ENCODE data around the gene FUT7. TPM values are rescaled to one million over a fixed set of nuclear protein-coding genes. Genes with fewer than 3 reads are reported as not detected.

The FUT7 gene
- total RNA-seq, 1 experiment from 2014 or later = not detected

DNA sequence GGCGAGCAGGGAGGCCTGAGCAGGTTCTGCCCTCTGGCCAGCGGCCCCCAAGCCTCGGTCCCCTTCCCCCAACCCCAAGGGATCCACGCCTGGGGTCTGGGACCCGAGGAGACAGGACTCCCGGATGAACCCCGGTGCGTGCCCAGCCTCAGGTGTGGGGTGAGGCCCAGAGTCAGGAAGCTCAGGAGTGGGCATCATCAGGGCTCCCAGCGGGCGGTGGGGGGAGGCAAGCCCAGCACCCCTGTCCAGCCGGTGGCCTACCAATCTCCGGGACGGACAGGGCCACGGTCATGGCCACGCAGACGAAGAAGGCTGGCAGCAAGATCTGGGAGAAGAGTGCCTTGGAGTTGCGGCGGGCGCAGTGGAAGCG lies 18.3 kb downstream of the FUT7 start:
- H2BK12ac ChIP-seq (ENCODE audit: insufficient read length, low read depth, low read length) = no peak overlapping the region
- no peaks in the 10 kb centered on the region; a peak in 1 of 4 replicates for H3K4me1 Mint-ChIP-seq
- H3K4me3 Mint-ChIP-seq = no peak overlapping the region
- no peak overlapping the region for H4K8ac ChIP-seq (replicated peaks; ENCODE audit: insufficient read length, low read depth, low read length)
- H4K20me1 ChIP-seq (ENCODE audit: control insufficient read depth, insufficient read depth, insufficient read length) = peaks cover 2% of the 10 kb centered on the region
- H3K14ac ChIP-seq (ENCODE audit: insufficient read depth, low read length) = no peak overlapping the region
- no peak overlapping the region for H2BK15ac ChIP-seq (ENCODE audit: low read depth, low read length)
- no peaks in the 10 kb centered on the region for H3K27me3 ChIP-seq (ENCODE audit: insufficient read depth, low read length)
- H4K5ac ChIP-seq (ENCODE audit: insufficient read length, low read depth, low read length) = no peak overlapping the region
- H2BK5ac ChIP-seq (ENCODE audit: insufficient read length, low read length) = no peak overlapping the region
- H3K27ac Mint-ChIP-seq = no peak overlapping the region
- WGBS (ENCODE audit: extremely low coverage, insufficient read length, low lambda C conversion rate) = no CpG with 5 or more reads among the region's 20 CpGs
- H3K9me3 ChIP-seq (ENCODE audit: control insufficient read depth, low read depth, low read length) = no peaks in the 10 kb centered on the region
- H4K91ac ChIP-seq (ENCODE audit: insufficient read length, low read depth, low read length) = no peak overlapping the region
- H3K79me2 ChIP-seq (ENCODE audit: insufficient read depth, low read length) = no peaks in the 10 kb centered on the region
- H3K18ac ChIP-seq (ENCODE audit: insufficient read length, low read depth, low read length) = no peak overlapping the region
- H3K56ac ChIP-seq (ENCODE audit: insufficient read length, low read depth, low read length) = no peak overlapping the region
- H2BK20ac ChIP-seq (ENCODE audit: low read depth, low read length, poor library complexity, severe bottlenecking) = no peak overlapping the region
- H3K4me1 ChIP-seq (ENCODE audit: insufficient read depth, low read length) = no peaks in the 10 kb centered on the region
- H2AFZ ChIP-seq (ENCODE audit: low read length) = no peak overlapping the region
- H2AK5ac ChIP-seq (ENCODE audit: insufficient read length, low read length) = no peak overlapping the region
- no peak overlapping the region for H3K4me2 ChIP-seq (ENCODE audit: insufficient read depth, insufficient read length, low read length)
- H3K27me3 Mint-ChIP-seq (ENCODE audit: low read depth) = no peaks in the 10 kb centered on the region; the same call in 1 of the 2 replicates
- H3K4ac ChIP-seq (ENCODE audit: low read depth, low read length) = no peak overlapping the region
- no peak for DNase-seq
- no peaks in the 10 kb centered on the region for H3K79me1 ChIP-seq (ENCODE audit: insufficient read depth, low read depth, low read length, poor library complexity, severe bottlenecking)
- TF ChIP-seq, protein P1, sequence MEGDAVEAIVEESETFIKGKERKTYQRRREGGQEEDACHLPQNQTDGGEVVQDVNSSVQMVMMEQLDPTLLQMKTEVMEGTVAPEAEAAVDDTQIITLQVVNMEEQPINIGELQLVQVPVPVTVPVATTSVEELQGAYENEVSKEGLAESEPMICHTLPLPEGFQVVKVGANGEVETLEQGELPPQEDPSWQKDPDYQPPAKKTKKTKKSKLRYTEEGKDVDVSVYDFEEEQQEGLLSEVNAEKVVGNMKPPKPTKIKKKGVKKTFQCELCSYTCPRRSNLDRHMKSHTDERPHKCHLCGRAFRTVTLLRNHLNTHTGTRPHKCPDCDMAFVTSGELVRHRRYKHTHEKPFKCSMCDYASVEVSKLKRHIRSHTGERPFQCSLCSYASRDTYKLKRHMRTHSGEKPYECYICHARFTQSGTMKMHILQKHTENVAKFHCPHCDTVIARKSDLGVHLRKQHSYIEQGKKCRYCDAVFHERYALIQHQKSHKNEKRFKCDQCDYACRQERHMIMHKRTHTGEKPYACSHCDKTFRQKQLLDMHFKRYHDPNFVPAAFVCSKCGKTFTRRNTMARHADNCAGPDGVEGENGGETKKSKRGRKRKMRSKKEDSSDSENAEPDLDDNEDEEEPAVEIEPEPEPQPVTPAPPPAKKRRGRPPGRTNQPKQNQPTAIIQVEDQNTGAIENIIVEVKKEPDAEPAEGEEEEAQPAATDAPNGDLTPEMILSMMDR (conservative IDR thresholded peaks at IDR 0.05) = no peak
- no peak overlapping the region for H3T11ph ChIP-seq (ENCODE audit: low read length)
- no peaks in the 10 kb centered on the region for H3K9me3 Mint-ChIP-seq
- H3K23me2 ChIP-seq (ENCODE audit: insufficient read length, low read depth, low read length, poor library complexity, severe bottlenecking) = no peaks in the 10 kb centered on the region
- no peak overlapping the region for H2BK120ac ChIP-seq (ENCODE audit: low read depth, low read length, poor library complexity, severe bottlenecking)
- no peak overlapping the region for H3K23ac ChIP-seq (ENCODE audit: insufficient read length, low read depth, low read length)
- H3K36me3 Mint-ChIP-seq (ENCODE audit: insufficient read depth in 1 of 3, low read depth in 3 of 3) = peaks cover 4 to 13% (median 8%) of the 10 kb centered on the region in 3 experiments; a peak in 5 of 7 replicates
- H3K9ac ChIP-seq (ENCODE audit: extremely low read depth, insufficient read length, low read length) = no peak overlapping the region
- no peak overlapping the region for H3K27ac ChIP-seq (ENCODE audit: insufficient read length, low read depth, low read length)

Measured in H9 (cell line).